Posterior cingulate gyrus (tissue), 11 donors: ENCODE measurements around the gene HSPB3.
A peak's percentile ranks its signal among the peaks of the same experiment; 100 is the strongest.
"Not testable (repeated sequence)": the region's sequence is repeated elsewhere in the genome, so short reads cannot be mapped to it uniquely, and the experiment has no call there.

Experiments used
- DNase-seq, 10 donors: peaks; one replicate each; pipeline versions ENCODE4 v3.0.0 to v3.0.0-alpha.2; 2020 to 2021; ENCODE audit warnings: mixed read lengths in 3 of 10
- intact Hi-C: fragments of 100-400 bp; cut with DNase I; formaldehyde crosslinking; loops from one replicate; pipeline ENCODE4 v1.15.1; 2023

HSPB3 gene

DNA sequence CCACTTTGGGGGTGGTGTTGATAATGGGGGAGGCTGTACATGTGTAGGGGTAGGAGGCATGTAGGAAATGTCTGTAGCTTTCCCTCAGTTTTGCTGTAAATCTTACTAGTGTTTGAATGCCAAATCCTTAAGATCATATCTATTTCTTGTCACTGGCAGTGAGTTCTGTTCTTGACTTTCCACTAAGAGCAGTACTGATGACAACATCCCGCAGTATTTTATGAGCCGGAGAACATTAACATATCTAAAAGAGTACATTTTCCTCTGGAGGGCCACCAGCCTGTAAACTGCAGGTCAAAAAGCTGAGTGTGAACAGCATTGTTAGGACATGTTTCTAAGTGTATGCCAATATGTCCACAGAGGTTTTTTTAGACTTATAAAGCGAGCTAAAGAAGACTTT is 2.5 kb upstream of the HSPB3 start:
- intact Hi-C loops = no loop called here
- DNase-seq = no peak

DNA sequence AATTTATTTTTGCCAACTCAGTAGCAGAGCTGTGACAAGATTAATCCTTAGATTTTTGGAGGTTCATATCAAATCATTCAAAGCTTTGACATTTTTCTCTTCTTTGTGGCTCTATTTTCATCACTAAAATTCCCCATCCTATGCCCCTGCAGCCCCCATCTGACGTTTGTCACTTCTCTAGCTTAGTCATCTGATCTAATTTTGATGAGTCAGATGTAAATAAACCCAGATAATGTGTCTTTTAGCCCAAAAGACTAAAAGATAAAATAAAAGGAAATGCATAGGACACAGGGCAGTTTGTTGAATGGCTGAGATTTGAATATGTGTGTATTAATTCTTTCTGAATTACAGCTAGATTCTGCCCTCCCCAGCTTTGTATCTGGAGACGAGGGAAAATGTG is 897 bp upstream of the HSPB3 start:
- intact Hi-C loops = no loop called here
- no peak for DNase-seq

DNA sequence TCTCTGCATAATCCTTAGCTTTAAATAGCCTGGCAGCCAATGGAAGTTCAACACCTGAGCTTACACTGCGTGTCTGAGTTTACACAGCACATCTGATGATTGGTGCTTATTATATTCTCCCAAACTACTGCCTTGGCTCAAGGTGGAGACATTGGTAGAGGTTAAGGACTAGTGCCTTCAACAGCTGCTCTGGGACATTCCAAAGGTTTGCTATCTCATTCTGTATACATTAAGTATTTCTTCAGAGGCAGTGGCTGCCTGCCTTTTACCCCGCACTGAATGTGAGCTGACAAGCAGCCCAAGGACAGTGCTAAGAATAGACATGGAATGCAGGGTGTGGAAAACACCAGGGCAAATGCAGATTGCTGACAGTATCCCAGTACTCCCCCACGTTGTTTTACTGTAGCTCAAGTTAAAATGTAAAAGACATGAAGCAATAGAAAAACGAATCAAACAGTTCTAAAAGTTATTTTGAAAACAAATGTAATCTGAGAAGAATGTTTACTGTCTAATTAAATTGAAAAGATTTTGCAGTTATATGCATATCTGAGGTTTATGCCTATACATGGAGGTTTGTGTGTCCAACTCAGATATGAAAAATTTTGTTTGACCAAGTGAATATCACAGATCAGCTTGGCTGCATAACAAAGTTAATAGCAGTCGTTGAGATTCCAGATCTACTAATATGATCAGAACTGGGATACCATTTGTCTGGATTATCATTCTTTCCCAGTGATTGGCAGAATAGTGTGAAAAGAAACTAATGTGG is 1.8 kb downstream of the HSPB3 start:
- DNase-seq = peak in 3 of 10 donors; percentile 26 to 87 (median 61)
- intact Hi-C loops = no loop called here

DNA sequence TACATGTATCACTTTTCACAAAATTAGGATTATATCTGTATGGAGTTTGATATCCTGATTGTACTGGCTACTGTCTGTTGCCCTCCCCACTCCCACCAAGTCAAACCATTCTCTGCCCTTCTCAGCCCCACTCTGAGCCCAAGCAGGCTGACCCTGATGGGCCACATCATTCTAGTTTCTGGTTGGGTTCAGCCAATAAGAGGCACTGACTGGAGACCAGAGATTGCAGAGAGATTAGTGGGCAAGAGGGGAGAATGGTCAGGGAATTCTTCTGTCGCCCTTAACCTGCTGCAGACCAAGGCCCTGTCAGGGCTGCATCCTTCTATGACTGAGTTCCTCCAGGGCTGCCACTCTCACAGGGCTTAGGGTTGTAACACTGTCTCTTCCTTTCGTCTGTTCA is 2.7 kb downstream of the HSPB3 start:
- no peak for DNase-seq
- intact Hi-C loops = no loop called here

DNA sequence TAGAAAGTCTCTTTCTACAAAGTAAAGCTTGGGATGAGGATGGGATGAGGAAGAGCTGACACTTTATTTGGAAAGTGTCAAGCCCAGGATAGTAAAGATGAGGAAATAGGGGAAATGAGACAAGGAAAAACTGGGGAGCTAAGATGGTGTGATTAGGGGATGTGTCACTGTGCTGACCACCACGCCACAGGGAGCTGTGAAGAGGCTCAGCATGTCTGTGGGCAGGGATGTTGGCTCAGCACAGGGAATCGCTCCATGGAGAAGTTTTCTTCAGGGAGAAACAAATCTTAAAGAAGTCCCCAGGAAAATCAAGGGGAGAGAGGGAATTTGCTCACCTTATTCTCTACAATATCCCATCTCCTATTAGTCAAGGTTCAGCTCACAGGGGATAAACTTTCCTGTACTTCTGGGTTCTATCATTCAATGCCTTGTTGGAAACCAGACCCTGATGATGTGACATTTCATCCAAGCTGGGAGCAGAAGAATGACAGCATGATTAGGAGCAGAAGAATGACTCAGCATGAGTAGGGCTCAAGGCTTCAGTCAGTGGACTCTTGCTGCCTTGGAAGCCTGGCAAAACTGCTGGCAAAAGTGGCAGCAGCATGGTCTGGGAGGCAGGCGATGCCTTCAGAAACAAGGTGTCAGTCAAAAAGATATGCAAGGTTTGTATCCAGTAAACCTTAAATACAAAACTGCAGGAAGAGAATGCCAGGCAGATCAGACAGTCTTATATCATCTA is 4.9 kb downstream of the HSPB3 start:
- intact Hi-C loops = no loop called here

DNA sequence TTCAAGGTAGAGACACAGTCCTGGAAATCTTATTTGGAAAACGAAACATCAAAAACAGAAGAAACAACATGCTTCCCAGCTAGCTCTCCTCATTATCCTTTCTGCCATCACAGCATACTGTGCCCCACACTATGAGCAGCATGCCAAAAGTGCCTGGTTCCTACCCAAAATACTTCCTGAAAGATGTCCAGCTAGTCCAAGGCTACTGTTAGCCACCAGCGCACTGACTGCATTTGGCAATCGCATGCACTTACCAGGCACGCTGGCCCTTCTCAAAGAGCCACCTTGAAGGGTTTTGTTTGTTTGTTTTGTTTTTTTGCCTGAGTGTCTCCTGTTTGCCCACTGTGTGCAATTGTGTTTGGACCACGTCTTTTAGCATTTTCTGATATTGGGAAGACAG is 6.8 kb downstream of the HSPB3 start:
- intact Hi-C loops = no loop called here
- DNase-seq = peak in 1 of 10 donors; percentile 21

More for the DNA sequence above, 4.9 kb downstream of the HSPB3 start:
- peak in 1 of 10 donors; percentile 24 for DNase-seq

DNA sequence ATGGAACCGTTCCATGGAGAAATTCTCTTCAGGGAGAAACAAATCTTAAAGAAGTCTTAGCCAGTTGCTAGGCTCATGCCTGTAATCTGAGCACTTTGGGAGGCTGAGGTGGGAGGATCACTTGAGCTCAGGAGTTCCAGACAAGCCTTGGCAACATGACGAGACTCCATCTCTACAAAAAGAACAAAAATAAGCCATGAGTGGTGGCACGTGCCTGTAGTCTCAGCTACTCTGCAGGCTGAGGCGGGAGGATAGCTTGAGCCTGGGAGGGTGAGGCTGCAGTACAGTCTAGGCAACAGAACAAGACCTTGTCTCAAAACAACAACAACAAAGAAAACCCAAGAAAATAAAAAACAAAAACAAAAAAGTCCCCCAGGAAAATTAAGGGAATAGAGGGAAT is 8.2 kb downstream of the HSPB3 start:
- intact Hi-C loops = no loop called here
- peak in 1 of 10 donors; percentile 35 for DNase-seq

DNA sequence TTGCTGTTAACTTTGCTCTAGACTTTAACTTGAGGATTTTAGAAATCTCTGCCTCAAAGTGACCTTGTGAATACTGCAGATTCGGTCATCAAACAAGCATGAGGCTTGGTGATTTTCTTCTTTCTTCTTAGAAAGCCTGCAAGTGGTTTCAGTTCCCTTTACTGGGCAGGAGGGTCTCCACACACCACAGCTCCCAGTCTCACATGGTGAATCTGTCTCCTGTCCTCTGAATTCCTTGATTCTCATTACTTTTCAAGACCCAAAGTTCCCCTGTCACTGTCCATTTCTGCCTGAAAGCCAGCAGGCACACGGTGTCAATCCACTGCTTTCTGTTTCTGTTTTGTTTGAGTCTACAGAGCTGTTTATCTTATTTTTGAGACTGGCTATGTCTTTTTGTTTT is 14.1 kb downstream of the HSPB3 start:
- no peak for DNase-seq
- intact Hi-C loops = no loop called here

DNA sequence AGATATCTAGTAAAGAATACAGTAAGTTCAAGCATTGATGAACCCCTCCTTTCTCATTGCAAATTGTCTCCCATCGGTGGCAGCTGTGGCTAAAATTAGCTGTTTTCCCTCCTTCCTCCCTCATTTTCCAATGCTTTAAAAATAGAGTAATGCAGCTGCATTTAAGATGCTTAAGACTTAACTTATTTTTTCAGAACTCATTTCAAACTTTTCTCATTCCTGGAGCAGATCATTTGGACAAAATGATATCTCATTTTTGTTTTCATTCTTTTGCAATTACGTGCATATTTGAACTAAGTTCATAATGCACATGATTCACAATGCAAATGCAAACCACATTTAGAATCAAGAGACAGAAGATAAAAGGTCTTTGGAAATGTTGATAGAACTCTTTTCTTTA is 14.6 kb downstream of the HSPB3 start:
- intact Hi-C loops = no loop called here
- DNase-seq = no peak

DNA sequence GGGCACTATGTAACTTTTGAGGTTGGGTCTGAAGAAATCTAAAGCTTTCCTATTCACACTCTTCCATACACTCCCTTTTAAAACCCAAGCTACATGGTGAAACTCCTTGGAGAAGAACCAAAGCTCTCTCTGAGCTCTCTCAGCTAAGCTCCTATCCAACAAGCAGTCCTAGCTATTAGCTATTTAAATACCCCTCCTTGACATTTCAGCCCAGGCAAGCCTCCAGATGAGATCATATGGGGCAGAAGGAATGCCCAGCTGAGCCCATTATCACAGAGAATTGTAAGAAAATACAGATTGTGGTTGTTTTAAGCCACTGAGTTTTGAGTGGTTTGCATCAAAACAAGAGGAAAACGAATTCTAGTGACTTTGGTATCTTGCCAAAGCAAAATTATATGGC is 15.2 kb downstream of the HSPB3 start:
- intact Hi-C loops = no loop called here
- DNase-seq = no peak

DNA sequence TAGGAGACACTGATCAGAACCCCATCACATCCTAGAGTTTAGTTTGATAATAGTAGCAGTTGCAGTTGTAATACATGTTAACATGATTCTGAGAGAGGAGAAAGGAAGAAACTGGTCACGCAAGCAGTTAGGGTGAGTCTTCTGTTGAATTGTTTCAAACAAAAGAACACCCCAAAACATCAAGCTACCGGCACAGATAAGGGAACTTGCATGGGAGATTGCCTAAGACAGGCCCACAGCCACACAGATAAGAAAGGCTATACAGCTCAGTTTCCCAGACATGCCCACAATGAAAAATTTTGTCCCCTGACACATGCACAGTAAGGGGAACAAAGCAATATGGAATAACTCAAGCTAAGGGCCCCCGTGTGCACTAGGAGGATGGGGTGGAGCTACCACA is 15.9 kb downstream of the HSPB3 start:
- intact Hi-C loops = no loop called here
- no peak for DNase-seq

DNA sequence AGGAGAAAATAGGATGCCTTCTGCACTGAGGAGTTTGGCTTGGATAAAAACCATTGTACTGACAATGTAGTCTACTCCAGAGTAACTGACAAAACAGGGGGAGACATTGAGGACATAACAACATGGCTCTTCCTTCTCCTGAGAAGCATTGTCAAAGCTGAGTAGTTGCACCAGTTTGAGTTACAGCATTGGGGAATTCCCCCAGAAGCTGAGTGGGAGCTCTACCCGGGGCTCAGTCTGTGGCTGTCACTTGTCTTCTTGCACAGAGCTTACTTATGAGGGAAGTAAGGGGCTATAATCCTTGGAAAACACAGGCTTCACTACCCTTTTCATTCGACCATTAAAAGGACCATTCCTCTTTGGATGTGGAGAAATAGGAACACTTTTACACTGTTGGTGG is 21.2 kb downstream of the HSPB3 start:
- DNase-seq = no peak
- intact Hi-C loops = no loop called here

DNA sequence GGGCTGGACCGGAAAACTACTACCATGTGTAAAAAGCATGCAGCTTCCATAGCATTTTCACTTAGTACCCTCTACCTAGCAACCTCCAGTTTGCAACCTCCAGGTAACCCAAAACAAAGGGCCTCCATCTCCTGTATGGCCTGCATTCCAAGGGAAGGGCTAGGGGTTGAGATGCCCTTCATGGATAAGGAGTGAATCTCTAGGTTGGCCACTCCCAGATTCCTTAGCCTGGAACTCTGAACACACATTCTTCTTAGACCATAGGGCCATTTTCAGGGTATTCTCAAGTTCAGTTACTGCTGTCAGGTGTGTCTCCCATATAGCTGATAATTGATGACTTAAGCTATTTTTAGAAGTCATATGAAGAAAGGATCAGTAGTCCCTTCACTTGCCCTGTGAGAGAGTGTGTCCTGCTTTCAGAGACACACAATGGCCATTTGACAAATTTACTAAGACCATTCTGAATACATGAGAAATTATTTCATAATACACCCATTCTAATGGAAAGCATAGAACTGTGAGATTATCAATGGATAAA is 22.5 kb downstream of the HSPB3 start:
- intact Hi-C loops = no loop called here
- DNase-seq = no peak

DNA sequence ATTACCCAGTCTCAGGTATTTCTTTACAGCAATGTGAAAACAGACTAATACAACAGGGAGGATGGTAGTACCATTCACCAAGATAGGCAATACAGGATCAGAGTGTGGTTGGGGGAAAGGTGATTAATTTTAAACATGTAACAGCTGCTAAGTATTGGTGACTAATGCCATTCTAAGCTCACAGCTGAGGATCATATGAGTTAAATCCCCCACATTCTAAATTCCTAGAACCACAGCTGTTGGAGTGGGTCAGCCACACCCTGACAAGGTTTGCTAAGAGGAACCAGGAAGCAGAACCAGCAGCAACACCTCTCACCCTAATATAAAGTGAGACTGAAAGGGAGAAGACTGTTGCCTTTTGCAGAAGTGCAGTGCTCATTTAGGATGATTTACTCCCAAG is 24.8 kb downstream of the HSPB3 start:
- DNase-seq = no peak
- intact Hi-C loops = no loop called here

DNA sequence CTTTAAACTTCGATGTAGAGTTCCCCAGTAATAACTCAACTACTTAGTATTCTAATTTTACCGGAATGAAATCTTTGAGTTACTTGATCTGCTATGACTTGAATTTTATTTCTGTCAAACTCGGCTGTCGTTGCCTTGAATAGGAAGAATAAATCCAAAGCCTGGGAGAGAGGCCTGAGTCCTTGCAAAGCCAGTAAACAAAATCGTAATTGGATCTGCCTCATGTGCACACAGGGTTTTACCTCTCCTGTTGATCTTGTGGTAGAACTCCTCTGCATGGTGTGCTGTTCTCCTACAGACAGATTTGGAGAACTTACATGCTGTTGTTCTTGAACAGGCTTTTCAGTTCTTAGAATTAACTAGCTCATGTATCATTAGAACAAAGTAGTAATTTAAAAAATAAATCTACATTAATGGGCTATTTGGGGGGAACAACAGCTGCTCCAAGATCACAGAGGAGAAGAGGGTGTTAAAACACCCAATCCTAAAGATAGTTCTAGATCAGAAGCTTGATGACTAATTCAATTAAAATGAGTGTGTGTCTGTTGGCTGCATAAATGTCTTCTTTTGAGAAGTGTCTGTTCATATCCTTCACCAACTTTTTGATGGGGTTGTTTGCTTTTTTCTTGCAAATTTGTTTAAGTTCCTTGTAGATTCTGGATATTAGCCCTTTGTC is 28.9 kb downstream of the HSPB3 start:
- no peak for DNase-seq
- intact Hi-C loops = no loop called here

DNA sequence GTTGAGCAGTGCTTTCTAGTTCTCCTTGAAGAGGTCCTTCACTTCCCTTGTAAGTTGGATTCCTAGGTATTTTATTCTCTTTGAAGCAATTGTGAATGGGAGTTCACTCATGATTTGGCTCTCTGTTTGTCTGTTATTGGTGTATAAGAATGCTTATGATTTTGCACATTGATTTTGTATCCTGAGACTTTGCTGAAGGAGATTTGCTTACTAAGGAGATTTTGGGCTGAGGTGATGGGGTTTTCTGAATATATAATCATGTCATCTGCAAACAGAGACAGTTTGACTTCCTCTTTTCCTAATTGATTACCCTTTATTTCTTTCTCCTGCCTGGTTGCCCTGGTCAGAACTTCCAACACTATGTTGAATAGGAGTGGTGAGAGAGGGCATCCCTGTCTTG is 30.2 kb downstream of the HSPB3 start:
- DNase-seq = not testable (repeated sequence)
- intact Hi-C loops = loop anchor here (5.0 kb wide), 2 partner anchors 43 to 243 kb away; no protein-coding TSS in a partner anchor

DNA sequence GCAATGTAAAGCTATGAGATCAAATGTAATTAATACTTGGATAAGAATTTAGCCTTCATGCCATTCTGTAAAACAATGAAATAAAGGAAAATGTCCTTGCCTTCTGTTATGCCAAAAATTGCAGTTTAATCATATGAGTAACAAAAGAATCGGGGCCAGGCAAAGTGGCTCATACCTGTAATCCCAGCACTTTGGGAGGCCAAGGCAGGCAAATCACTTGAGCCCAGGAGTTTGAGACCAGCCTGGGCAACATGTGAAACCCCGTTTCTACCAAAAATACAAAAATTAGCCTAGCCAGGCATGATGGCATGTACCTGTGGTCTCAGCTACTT is 34.1 kb downstream of the HSPB3 start:
- DNase-seq = not testable (repeated sequence)
- intact Hi-C loops = loop anchor here (5.0 kb wide), 2 partner anchors 47 to 247 kb away; no protein-coding TSS in a partner anchor

DNA sequence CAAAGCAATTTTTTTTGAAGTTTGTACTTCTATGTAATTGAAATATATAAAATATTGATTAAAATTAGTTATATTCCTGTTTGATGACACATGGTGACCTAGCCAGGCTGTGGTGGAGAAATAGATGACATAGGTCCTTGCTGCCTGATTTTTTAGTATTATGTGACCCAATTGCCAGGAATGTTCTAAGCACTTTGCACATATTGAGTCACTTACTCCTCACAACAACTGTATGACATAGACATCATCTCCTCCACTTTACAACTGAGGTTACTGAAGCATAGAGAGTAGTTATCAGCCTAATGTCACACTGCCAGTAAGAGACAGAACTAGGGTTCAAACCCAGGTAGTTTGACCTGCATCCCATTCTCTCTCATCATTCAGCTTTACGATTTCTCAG is 35.8 kb downstream of the HSPB3 start:
- intact Hi-C loops = no loop called here

DNA sequence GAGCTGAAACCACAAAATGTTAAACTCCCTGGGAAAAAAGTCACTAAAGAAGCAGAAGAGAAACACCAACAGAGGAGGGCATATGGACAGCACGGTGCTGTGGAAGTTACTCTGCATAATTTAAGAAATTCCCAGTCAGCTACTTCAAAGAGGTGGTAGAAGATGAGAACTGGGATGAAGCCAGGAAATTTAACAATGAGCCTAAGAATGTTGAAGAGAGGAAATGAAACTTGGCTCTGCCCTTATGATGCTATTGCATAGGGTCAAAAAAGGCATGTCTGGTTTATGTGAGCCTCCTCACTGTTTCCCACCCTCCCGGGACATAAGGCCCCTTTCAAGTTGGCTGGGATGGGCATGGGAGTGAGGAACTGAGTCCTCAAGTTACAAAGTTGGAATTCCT is 36.7 kb downstream of the HSPB3 start:
- intact Hi-C loops = no loop called here

More for the DNA sequence above, 35.8 kb downstream of the HSPB3 start:
- DNase-seq = no peak

DNA sequence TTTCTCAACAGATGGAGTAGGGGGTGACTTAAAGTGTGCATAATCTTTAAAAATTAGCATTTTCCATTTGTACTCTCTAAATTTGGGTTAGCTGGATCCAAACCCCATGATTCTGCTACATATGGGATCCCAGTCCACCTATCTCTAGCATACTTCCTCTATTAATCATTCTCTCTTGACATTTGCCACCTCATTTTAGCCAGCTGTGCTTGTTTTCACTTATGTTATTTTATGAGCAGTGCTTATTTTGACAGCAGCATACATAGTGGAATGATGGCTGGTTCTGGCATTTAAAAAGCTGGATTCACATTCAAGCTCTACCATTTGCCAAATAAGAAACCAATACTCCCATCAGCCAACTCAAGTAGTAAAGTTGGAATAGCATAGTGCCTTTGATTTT is 39.5 kb downstream of the HSPB3 start:
- intact Hi-C loops = no loop called here
- no peak for DNase-seq

More for the DNA sequence above, 36.7 kb downstream of the HSPB3 start:
- DNase-seq = no peak
